Measurements from ENCODE around the gene PIGBOS1.

Gene PIGBOS1

DNA sequence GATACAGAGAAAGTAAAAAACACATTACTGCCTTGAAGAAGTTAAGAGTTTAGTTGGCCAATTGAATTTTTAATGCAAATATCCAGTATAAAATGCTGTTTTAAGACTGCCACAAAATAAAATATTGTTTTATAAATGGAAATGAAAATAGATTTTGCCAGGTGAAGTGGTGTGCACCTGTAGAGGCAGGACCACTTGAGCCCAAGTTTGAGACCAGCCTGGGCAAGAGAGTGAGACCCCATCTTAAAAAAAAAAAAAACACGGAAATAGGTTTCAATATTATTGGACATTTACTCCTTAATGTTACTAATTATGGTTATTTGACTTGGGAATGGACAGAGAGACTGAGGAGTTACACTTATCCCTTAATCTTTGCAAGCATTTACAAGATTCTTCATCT lies 2.0 kb upstream of the PIGBOS1 start:
- no peak for TF ChIP-seq TAF1 (IDR thresholded peaks at IDR 0.05; ENCODE audit: low read depth)
- TF ChIP-seq CEBPB (IDR thresholded peaks at IDR 0.05): no peak
- no peak for TF ChIP-seq EP300 (IDR thresholded peaks at IDR 0.05; ENCODE audit: borderline replicate concordance)
- TF ChIP-seq, protein P1, sequence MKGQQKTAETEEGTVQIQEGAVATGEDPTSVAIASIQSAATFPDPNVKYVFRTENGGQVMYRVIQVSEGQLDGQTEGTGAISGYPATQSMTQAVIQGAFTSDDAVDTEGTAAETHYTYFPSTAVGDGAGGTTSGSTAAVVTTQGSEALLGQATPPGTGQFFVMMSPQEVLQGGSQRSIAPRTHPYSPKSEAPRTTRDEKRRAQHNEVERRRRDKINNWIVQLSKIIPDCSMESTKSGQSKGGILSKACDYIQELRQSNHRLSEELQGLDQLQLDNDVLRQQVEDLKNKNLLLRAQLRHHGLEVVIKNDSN (IDR thresholded peaks at IDR 0.05): no peak
- TF ChIP-seq EGR1 (IDR thresholded peaks at IDR 0.05): no peak
- TF ChIP-seq, protein P2, sequence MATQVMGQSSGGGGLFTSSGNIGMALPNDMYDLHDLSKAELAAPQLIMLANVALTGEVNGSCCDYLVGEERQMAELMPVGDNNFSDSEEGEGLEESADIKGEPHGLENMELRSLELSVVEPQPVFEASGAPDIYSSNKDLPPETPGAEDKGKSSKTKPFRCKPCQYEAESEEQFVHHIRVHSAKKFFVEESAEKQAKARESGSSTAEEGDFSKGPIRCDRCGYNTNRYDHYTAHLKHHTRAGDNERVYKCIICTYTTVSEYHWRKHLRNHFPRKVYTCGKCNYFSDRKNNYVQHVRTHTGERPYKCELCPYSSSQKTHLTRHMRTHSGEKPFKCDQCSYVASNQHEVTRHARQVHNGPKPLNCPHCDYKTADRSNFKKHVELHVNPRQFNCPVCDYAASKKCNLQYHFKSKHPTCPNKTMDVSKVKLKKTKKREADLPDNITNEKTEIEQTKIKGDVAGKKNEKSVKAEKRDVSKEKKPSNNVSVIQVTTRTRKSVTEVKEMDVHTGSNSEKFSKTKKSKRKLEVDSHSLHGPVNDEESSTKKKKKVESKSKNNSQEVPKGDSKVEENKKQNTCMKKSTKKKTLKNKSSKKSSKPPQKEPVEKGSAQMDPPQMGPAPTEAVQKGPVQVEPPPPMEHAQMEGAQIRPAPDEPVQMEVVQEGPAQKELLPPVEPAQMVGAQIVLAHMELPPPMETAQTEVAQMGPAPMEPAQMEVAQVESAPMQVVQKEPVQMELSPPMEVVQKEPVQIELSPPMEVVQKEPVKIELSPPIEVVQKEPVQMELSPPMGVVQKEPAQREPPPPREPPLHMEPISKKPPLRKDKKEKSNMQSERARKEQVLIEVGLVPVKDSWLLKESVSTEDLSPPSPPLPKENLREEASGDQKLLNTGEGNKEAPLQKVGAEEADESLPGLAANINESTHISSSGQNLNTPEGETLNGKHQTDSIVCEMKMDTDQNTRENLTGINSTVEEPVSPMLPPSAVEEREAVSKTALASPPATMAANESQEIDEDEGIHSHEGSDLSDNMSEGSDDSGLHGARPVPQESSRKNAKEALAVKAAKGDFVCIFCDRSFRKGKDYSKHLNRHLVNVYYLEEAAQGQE (IDR thresholded peaks at IDR 0.05; ENCODE audit: low read depth): no peak
- no peak for TF ChIP-seq YY1 (IDR thresholded peaks at IDR 0.05; ENCODE audit: low read depth)
- no peak for TF ChIP-seq RAD21 (IDR thresholded peaks at IDR 0.05; ENCODE audit: low read depth)
- TF ChIP-seq ZBTB7A (IDR thresholded peaks at IDR 0.05; ENCODE audit: low read depth): no peak
- TF ChIP-seq CREB1 (IDR thresholded peaks at IDR 0.05; ENCODE audit: low read depth): no peak
- TF ChIP-seq TCF12 (IDR thresholded peaks at IDR 0.05; ENCODE audit: low read depth): no peak
- TF ChIP-seq, protein P3, sequence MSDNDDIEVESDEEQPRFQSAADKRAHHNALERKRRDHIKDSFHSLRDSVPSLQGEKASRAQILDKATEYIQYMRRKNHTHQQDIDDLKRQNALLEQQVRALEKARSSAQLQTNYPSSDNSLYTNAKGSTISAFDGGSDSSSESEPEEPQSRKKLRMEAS (IDR thresholded peaks at IDR 0.05): no peak
- no peak for TF ChIP-seq TEAD4 (IDR thresholded peaks at IDR 0.05)
- TF ChIP-seq NFIC (IDR thresholded peaks at IDR 0.05): no peak
- no peak for TF ChIP-seq FOXM1 (IDR thresholded peaks at IDR 0.05; ENCODE audit: borderline replicate concordance, low read depth)

DNA sequence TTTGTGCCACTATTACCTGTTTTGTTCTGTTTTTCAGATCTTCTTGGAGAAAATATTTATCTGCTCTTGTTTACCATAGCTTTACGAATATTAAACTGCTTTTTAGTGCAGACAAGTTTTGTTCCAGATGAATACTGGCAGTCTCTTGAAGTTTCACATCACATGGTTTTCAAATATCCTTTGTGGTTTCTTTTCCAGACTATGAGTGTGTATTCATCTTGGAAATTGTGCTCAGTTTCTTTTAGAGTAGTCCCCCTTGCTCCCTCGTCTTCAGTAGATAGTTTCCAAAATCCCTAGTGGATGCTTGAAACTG lies 1.3 kb upstream of the PIGBOS1 start:
- TF ChIP-seq YY1 (IDR thresholded peaks at IDR 0.05; ENCODE audit: low read depth): no peak
- TF ChIP-seq CEBPB (IDR thresholded peaks at IDR 0.05): no peak

DNA sequence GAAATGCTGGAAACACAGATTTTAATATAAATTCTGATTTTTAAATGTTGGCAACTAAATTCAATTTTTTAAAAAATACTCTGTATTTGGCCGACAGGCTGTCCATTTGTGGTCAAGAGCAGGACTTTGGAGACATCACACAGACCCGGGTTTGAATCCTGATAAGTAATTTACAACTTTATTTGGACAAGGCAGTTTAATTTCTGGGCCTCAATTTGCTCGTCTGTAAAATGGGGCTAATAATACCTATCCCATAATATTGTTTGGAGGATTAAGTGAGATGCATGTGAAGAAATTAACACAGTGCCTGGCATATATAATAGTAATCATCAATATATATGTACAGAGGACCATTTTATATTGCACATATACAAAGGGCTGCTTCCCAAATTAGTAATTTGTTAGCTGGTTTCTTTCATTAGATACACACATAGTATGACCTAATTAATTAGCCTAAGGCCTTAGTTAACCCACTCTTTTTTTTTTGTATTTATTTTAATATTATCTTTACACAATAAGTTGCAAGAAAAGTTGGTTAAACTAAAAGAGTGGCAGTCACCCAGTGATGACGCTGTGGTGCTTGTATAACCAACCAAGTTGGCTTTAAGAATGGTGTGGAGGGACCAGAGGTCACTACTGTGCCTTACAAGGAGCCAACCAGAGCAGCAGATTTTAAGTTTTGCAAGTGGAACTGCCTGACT lies 764 bp upstream of the PIGBOS1 start:
- TF ChIP-seq ZBTB7A (IDR thresholded peaks at IDR 0.05; ENCODE audit: low read depth) (no peak), CEBPB (IDR thresholded peaks at IDR 0.05) (no peak), NFIC (IDR thresholded peaks at IDR 0.05) (no peak), TCF12 (IDR thresholded peaks at IDR 0.05; ENCODE audit: low read depth) (no peak), EP300 (IDR thresholded peaks at IDR 0.05; ENCODE audit: borderline replicate concordance) (no peak), CREB1 (IDR thresholded peaks at IDR 0.05; ENCODE audit: low read depth) (no peak)
- TF ChIP-seq, protein P2 (IDR thresholded peaks at IDR 0.05; ENCODE audit: low read depth): no peak

DNA sequence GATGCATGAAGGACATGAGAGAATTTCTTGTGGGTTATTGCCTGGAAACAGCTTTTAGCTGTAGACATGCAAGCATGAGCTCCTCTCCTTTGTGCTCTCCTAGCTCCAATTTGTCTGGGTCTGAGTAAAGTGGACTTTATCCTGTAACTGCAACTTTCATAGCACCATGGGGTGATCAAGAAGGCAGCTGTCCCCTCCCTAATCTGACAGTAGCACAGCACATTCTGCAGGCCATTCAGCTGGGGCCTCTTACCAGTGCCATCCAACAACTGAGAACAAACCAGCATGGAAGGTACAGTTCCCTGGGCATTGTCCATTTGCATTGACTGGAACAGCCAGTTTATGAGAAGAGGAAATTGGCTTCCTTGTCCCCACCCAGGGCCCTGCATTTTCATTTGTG lies 21.6 kb downstream of the PIGBOS1 start:
- TF ChIP-seq, protein P1 (IDR thresholded peaks at IDR 0.05): no peak
- no peak for TF ChIP-seq CEBPB (IDR thresholded peaks at IDR 0.05)
- TF ChIP-seq RAD21 (IDR thresholded peaks at IDR 0.05; ENCODE audit: low read depth): no peak
- TF ChIP-seq YY1 (IDR thresholded peaks at IDR 0.05; ENCODE audit: low read depth): no peak
- TF ChIP-seq, protein P3 (IDR thresholded peaks at IDR 0.05): no peak
- no peak for TF ChIP-seq EGR1 (IDR thresholded peaks at IDR 0.05)
- TF ChIP-seq ZBTB7A (IDR thresholded peaks at IDR 0.05; ENCODE audit: low read depth): no peak

DNA sequence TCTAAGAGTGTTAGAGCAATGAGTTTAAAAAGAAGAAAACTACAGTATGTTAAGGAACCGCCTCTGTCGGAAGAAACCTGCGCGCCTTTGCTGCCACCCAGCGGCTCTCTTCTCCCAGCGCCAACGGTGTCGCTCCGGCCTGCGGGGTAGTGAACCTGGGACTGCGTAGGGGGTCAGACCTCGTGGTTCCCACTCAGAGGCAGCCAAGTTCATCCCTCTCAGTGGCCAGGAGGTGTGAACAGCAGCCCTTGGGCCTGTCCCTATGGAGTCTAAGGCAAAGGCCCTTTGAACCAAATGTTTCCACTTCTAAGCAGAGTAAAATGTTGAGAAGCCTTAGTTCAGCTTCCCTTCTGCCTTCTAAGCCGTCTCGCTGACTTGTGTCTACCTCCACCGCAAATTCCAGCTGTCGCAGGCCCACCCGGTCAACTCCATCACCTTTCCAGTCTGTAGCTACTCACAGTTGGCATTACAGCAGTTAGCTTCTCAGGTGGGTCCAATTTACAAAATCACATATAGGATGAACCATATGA lies 28.3 kb downstream of the PIGBOS1 start:
- TF ChIP-seq, protein P3 (IDR thresholded peaks at IDR 0.05): peak; percentile 67
- TF ChIP-seq CREB1 (IDR thresholded peaks at IDR 0.05; ENCODE audit: low read depth): no peak
- TF ChIP-seq RAD21 (IDR thresholded peaks at IDR 0.05; ENCODE audit: low read depth): peak; percentile 86

DNA sequence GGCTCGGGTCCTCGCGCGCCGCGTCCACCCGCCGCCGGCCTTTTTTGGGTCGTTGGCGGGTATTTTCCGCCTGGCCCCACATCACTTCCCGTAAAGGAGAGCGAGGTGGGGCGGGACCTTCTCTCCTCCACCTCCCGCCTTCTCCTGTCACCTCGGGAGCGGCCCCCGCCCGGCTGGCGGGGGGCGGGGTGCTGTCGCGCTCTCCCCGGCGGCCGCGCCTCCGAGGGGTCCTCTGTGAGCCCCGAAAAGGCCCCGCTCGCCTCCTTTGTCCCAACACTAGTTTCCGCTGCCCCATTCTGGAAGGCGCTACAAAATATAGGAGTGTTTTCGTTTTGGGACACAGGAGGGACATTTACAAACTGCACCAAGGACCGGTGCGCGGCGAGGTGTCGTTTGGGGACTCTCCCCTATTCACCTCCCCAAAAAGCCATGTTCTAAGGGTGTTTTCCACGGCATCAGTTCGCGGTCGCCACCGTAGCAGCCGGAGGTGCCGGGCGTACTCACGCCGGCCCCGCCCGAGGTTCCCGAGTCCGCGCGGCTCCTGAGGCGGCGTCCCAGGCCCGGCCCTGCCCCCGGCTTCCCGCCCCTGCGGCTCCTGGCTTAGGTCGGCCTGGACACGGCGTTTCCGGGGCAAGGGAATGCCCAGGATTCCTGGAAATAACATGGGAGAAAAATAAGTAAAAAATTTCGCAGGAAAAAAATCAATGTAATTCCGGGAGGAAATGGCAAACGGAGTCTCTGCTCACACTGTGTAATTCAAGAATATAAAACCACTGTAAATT lies 29.0 kb downstream of the PIGBOS1 start, which contains the start of gene RAB27A:
Gene RAB27A (minus strand): TSS at position 68 of the 782 bp plus-strand sequence. CDS start 54,879 bp downstream, outside the sequence.
- TF ChIP-seq TAF1 (IDR thresholded peaks at IDR 0.05; ENCODE audit: low read depth): peak; percentile 17; the same call in 1 of the 2 replicates
- TF ChIP-seq TEAD4 (IDR thresholded peaks at IDR 0.05): no peak
- TF ChIP-seq, protein P3 (IDR thresholded peaks at IDR 0.05): peak; percentile 35
- TF ChIP-seq NFIC (IDR thresholded peaks at IDR 0.05): no peak
- peak; percentile 10; the same call in 1 of the 2 replicates for TF ChIP-seq TCF12 (IDR thresholded peaks at IDR 0.05; ENCODE audit: low read depth)
